Spleen (tissue), 7 donors: ENCODE measurements around the gene SGPP1.

ENCODE experiments used
- POLR2A ChIP-seq, 3 donors: fragments of 450-650 bp; IDR thresholded peaks; one replicate each; pipeline ENCODE4 v1.5.1; 2017; ENCODE audit warnings: antibody characterized with exemption in 3 of 3, mild to moderate bottlenecking in 1 of 3
- POLR2AphosphoS5 ChIP-seq, 3 donors: sonication (generic); formaldehyde crosslinking; IDR thresholded peaks; one replicate each; pipeline ENCODE4 v1.5.1; 2017; ENCODE audit warnings: antibody characterized with exemption in 3 of 3
- TF ChIP-seq, protein P1 (sequence below), 11 experiments: fragments of 200-600 bp in 7 of 11; fragments of 450-650 bp in 4 of 11; sonication (generic) in 4 of 11; IDR thresholded peaks in 8 of 11; conservative IDR thresholded peaks in 3 of 11; 1 replicate in 7 of 11; 2 replicates in 4 of 11; pipeline versions ENCODE4 v1.4.0 to v1.8.0; 2016 to 2021; ENCODE audit warnings: antibody characterized with exemption in 11 of 11, inconsistent platforms in 4 of 11, mild to moderate bottlenecking in 1 of 11
- donor health status: DM: no; HTN: no; CAD: no; lungs with moderate emphysema.
- donor health status: DM: no; HTN: no; CAD: no.
- donor health status: DM: no; HTN: no; CAD: no.

DNA sequence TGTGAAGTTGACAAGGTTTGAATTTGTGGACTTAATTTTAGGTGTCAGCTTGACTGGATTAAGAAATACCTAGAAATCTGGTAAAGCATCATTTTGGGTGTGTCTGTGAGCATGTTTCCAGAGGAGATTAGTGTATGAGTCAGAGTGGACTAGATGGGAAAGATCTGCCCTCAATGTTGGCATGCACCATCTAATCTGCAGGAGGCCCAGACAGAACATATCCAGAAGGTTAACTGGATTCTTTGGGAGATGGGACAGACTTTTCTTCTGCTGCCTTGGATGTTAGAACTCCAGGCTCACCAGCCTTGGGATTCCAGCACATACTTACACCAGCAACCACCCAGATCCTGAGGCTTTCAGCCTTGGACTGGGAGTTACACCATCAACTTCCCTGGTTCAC lies 14.1 kb downstream of the SGPP1 start:
- TF ChIP-seq, protein P1, sequence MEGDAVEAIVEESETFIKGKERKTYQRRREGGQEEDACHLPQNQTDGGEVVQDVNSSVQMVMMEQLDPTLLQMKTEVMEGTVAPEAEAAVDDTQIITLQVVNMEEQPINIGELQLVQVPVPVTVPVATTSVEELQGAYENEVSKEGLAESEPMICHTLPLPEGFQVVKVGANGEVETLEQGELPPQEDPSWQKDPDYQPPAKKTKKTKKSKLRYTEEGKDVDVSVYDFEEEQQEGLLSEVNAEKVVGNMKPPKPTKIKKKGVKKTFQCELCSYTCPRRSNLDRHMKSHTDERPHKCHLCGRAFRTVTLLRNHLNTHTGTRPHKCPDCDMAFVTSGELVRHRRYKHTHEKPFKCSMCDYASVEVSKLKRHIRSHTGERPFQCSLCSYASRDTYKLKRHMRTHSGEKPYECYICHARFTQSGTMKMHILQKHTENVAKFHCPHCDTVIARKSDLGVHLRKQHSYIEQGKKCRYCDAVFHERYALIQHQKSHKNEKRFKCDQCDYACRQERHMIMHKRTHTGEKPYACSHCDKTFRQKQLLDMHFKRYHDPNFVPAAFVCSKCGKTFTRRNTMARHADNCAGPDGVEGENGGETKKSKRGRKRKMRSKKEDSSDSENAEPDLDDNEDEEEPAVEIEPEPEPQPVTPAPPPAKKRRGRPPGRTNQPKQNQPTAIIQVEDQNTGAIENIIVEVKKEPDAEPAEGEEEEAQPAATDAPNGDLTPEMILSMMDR (IDR thresholded peaks at IDR 0.05 in 8 of 11, conservative IDR thresholded peaks at IDR 0.05 in 3 of 11), result no peak
- TF ChIP-seq POLR2AphosphoS5 (IDR thresholded peaks at IDR 0.05) (no peak), POLR2A (IDR thresholded peaks at IDR 0.05) (no peak)
